A673 (cell line): ENCODE data around the gene TEC.

Experiments
- CTCF ChIP-seq: fragments of 300-800, 200-600 bp; sonication (generic); conservative IDR thresholded peaks from 2 replicates; pipeline ENCODE4 v1.5.1; 2017; ENCODE audit warnings: low read depth, mild to moderate bottlenecking, antibody characterized with exemption, low read length, moderate library complexity, mixed read lengths
- EZH2 ChIP-seq: fragments of 200-600 bp; sonication (generic); IDR thresholded peaks from 2 replicates; pipeline ENCODE4 v1.6.1; 2017; ENCODE audit warnings: borderline replicate concordance, low read depth, mild to moderate bottlenecking, mixed read lengths, antibody characterized with exemption, low read length; ENCODE audit not compliant: poor library complexity, severe bottlenecking

- TF ChIP-seq CTCF (peak; percentile 75), EZH2 (no peak)
These were observed 20.6 kb upstream of the TEC start for GRCh38 chr4:48290146-48290772.
